Neural cell (in vitro differentiated cells): ENCODE data around the gene UIMC1.

Source experiments
- EP300 ChIP-seq: fragments of 450-650 bp; conservative IDR thresholded peaks from 2 replicates; pipeline ENCODE4 v1.6.1; 2014; ENCODE audit warnings: antibody characterized with exemption, mild to moderate bottlenecking, moderate library complexity; ENCODE audit not compliant: poor library complexity, severe bottlenecking
- EZH2 ChIP-seq: fragments of 200-600, 300-800 bp; shearing (Covaris generic), sonication (generic); IDR thresholded peaks from 2 replicates; pipeline ENCODE4 v1.6.1; 2014; ENCODE audit warnings: antibody characterized with exemption, low read length, borderline replicate concordance, mild to moderate bottlenecking; ENCODE audit not compliant: insufficient read depth, poor library complexity, severe bottlenecking
- MXI1 ChIP-seq: fragments of 450-650 bp; conservative IDR thresholded peaks from 2 replicates; pipeline ENCODE4 v1.6.1; 2014; ENCODE audit warnings: antibody characterized with exemption, mild to moderate bottlenecking; ENCODE audit not compliant: poor library complexity, severe bottlenecking
- POLR2AphosphoS5 ChIP-seq: IDR thresholded peaks from 2 replicates; pipeline ENCODE4 v1.6.1; 2012
- RAD21 ChIP-seq: fragments of 450-650 bp; conservative IDR thresholded peaks from 2 replicates; pipeline ENCODE4 v1.6.1; 2014; ENCODE audit warnings: antibody characterized with exemption, mild to moderate bottlenecking, moderate library complexity
- SMC3 ChIP-seq: fragments of 450-650 bp; conservative IDR thresholded peaks from 2 replicates; pipeline ENCODE4 v1.6.1; 2014; ENCODE audit warnings: antibody characterized with exemption, mild to moderate bottlenecking, moderate library complexity; ENCODE audit not compliant: poor library complexity
- TAF1 ChIP-seq: IDR thresholded peaks from 2 replicates; pipeline ENCODE4 v1.6.1; 2012; ENCODE audit warnings: low read depth
- TF ChIP-seq, protein P1 (sequence below): fragments of 450-650 bp; IDR thresholded peaks from 2 replicates; pipeline ENCODE4 v1.5.1; 2014; ENCODE audit warnings: antibody characterized with exemption, mild to moderate bottlenecking, moderate library complexity; ENCODE audit not compliant: poor library complexity, severe bottlenecking
- TF ChIP-seq, protein P2 (sequence below): IDR thresholded peaks from 2 replicates; pipeline ENCODE4 v1.6.1; 2012; ENCODE audit warnings: borderline replicate concordance

DNA sequence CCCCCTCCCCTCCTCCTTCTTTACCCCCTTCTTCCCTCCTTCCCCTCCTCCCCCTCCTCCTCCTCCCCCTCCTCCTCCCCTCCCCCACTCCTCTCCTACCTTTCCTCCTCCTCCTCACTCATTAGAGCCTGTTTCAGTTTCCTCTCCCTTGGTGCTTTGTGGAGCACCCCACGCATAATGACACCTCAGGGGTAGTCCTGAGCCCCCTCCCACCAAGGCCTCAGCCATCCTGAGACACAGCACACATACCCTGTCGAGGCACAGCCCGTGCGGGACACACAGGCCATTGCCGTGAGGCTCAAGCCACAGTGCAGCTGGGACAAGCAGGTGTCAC is 142.8 kb downstream of the UIMC1 start:
- TF ChIP-seq EP300 (no peak), MXI1 (no peak), TAF1 (no peak), EZH2 (no peak), RAD21 (no peak), POLR2AphosphoS5 (no peak), SMC3 (no peak)
- TF ChIP-seq, protein P1, sequence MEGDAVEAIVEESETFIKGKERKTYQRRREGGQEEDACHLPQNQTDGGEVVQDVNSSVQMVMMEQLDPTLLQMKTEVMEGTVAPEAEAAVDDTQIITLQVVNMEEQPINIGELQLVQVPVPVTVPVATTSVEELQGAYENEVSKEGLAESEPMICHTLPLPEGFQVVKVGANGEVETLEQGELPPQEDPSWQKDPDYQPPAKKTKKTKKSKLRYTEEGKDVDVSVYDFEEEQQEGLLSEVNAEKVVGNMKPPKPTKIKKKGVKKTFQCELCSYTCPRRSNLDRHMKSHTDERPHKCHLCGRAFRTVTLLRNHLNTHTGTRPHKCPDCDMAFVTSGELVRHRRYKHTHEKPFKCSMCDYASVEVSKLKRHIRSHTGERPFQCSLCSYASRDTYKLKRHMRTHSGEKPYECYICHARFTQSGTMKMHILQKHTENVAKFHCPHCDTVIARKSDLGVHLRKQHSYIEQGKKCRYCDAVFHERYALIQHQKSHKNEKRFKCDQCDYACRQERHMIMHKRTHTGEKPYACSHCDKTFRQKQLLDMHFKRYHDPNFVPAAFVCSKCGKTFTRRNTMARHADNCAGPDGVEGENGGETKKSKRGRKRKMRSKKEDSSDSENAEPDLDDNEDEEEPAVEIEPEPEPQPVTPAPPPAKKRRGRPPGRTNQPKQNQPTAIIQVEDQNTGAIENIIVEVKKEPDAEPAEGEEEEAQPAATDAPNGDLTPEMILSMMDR, result no peak
- TF ChIP-seq, protein P2, sequence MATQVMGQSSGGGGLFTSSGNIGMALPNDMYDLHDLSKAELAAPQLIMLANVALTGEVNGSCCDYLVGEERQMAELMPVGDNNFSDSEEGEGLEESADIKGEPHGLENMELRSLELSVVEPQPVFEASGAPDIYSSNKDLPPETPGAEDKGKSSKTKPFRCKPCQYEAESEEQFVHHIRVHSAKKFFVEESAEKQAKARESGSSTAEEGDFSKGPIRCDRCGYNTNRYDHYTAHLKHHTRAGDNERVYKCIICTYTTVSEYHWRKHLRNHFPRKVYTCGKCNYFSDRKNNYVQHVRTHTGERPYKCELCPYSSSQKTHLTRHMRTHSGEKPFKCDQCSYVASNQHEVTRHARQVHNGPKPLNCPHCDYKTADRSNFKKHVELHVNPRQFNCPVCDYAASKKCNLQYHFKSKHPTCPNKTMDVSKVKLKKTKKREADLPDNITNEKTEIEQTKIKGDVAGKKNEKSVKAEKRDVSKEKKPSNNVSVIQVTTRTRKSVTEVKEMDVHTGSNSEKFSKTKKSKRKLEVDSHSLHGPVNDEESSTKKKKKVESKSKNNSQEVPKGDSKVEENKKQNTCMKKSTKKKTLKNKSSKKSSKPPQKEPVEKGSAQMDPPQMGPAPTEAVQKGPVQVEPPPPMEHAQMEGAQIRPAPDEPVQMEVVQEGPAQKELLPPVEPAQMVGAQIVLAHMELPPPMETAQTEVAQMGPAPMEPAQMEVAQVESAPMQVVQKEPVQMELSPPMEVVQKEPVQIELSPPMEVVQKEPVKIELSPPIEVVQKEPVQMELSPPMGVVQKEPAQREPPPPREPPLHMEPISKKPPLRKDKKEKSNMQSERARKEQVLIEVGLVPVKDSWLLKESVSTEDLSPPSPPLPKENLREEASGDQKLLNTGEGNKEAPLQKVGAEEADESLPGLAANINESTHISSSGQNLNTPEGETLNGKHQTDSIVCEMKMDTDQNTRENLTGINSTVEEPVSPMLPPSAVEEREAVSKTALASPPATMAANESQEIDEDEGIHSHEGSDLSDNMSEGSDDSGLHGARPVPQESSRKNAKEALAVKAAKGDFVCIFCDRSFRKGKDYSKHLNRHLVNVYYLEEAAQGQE, result no peak
